ENCODE data around the gene CTSC.
"Not testable (repeated sequence)": the region's sequence is repeated elsewhere in the genome, so short reads cannot be mapped to it uniquely, and the experiment has no call there.

Gene CTSC

DNA sequence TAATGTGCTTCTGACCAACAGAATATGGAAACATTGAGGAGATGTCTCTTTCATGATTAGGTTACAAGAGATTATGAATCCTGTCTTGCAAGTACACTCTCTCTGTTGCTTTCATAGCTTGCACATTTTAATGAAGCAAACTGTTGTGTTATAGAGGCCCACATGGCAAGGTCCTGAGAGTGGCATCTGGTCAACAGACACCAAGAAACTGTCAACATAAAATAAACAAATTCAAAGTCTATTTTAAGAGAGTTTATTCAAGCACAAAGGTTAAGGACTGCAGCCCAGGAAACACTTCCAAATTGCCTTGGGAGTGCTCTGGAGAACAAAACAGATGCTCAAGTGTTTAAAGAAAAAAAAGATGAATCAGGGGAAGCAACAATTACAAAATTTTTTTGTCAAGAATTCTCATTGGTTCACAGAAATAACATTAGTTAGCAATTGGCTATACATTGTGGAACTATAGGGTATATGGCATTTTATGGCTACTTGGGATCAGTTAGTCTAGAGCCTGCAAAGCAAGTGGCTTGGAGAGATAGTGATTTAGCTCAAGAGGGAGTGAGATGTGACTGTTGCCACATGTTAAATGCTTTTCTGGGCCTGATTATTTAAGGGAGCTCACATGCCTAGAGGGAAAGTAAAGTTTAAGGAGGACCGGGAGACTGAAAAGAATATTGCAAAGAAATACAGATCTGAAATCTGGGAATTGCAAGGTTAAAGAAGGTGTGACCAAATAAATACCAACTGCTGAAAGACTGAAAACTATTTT is 54.6 kb downstream of the CTSC start:
- DNase-seq (ENCODE audit: low spot score) = no peak

- no peak for DNase-seq (ENCODE audit: low spot score)
Observed at GRCh38 chr11:88281317-88281712, 56.2 kb downstream of the CTSC start.

DNA sequence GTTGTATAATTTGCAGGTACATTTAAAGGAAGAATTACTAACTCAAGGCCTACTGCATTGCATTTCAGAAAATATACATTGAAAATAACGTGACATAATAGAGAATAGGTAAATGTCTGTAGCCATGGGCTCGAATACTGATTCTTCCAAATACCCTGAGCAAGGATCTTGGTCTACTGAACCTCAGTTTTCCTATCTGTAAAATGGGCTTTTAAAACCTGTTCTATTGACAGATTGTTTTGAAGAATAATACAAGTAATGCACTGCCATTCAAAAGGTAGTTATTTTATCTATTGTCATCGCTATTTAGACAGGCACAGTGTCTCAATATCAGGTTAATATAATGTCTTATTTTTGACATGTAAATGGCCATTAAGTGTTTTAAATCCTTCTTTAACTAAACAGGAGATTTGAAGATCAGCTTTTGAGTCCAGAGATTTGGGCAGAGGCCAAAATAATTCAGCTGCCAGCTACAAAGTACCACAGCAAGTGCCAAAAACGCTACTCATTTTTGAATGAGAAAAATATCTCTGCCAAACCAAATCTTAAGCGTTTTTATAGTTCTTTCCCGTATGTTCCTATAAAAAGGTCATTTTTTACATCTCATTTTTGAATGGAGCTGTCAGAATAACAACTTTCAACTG is 56.7 kb downstream of the CTSC start:
- no peak for DNase-seq (ENCODE audit: low spot score)

GRCh38 chr11:88277349-88277915 is 60.1 kb downstream of the CTSC start:
- no peak for DNase-seq (ENCODE audit: low spot score)

- DNase-seq (ENCODE audit: low spot score) = no peak
Observed at GRCh38 chr11:88275636-88276035, 61.9 kb downstream of the CTSC start.

- no peak for DNase-seq (ENCODE audit: low spot score)
Observed at GRCh38 chr11:88266919-88267318, 70.6 kb downstream of the CTSC start.

GRCh38 chr11:88266157-88266556 is 71.4 kb downstream of the CTSC start:
- no peak for DNase-seq (ENCODE audit: low spot score)

DNA sequence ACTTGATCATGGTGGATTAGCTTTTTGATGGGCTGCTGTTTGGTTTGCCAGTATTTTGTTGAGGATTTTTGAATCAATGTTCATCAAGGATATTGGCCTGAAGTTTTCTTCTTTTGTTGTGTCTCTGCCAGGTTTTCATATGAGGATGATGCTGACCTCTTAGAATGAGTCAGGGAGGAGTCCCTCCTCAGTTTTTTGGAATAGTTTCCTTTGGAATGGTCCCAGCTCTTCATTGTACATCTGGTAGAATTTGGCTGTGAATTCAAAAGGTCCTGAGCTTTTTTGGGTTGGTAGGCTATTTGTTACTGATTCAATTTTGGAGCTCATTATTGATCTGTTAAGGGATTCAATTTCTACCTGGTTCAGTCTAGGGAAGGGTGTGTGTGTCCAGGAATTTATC is 78.1 kb downstream of the CTSC start:
- DNase-seq (ENCODE audit: low spot score) = no peak

GRCh38 chr11:88252208-88252607 is 85.3 kb downstream of the CTSC start:
- DNase-seq (ENCODE audit: low spot score) = no peak

DNA sequence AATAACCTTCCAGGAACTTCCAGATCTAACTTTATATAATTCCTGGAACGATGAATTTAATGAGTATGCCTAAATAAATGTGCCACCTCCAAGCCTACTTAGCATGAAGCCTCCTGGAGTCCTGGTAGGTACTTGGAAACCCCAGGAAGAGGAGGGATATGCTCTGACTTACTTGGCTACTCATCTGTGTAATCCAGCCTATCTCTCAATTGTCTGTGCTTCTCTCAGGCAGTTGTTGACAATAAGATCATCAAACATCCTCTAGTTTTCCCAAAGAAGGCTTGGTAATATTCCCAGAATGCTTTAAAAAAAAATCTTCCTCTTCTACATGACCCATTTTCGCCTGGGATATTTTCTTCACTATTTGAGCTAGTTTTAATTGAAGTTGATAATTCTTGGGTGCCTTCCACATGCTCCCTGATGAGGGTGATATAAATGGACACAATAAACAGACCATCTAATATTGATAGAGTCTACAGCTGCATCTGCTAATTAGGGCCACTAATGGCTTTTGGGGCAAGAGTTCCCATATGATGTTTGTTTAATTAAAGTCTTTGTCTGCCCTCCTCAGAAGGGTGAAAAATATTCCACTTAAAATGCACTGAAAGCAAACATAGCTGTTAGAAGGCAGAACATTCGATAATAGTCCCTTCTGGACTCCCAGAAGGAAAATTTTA is 86.8 kb downstream of the CTSC start:
- DNase-seq (ENCODE audit: low spot score) = no peak

GRCh38 chr11:88249706-88250105 is 87.8 kb downstream of the CTSC start:
- DNase-seq (ENCODE audit: low spot score) = no peak

DNA sequence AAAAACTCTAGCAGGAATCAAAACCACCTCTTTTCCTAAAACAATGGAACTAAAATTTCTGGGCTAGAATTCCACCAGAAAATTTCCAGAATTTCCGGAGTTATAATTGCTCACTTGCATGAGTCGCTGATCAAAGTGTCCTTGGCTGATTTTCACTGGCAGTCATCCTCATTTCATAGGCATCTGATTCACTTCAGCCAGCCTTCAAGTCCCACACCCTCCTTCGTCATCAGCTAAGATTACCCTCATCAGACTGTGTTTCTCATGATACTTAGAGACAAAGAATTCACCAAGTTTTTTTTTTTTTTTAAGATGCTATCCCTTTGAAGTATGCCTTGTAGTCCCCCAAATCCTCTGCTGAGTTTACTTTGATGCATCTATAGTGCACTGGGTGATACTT is 90.8 kb downstream of the CTSC start:
- DNase-seq (ENCODE audit: low spot score) = peak; percentile 35

DNA sequence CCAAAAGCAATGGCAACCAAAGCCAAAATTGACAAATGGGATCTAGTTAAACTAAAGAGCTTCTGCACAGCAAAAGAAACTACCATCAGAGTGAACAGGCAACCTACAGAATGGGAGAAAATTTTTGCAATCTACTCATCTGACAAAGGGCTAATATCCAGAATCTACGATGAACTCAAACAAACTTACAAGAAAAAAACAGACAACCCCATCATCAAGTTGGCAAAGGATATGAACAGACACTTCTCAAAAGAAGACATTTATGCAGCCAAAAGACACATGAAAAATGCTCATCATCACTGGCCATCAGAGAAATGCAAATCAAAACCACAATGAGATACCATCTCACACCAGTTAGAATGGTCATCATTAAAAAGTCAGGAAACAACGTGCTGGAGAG is 92.0 kb downstream of the CTSC start:
- DNase-seq (ENCODE audit: low spot score) = not testable (repeated sequence)

All from AG08396 (cell line).